Endothelial cell of umbilical vein (primary cell): ENCODE measurements around the gene LHPP. TPM values are rescaled to one million over a fixed set of nuclear protein-coding genes. Genes with fewer than 3 reads are reported as not detected.

ENCODE experiments used
- BruUV-seq: library from RNA; stranded (reverse); fragments of 400-500 nt; replicated peaks from 2 replicates; lab custom pipeline; 2021; lab: Mats Ljungman, UMichigan
- CTCF ChIA-PET: fragments of 300-600, 350-600 bp; sonication (Branson Sonifier 250); formaldehyde crosslinking; loops from one replicate; lab custom pipeline; 2021; ENCODE audit warnings: antibody characterized with exemption, inconsistent platforms; lab: Charles Lee
- POLR2A ChIA-PET: fragments of 300-600, 350-600 bp; sonication (Branson Sonifier 250); formaldehyde crosslinking; loops from one replicate; lab custom pipeline; 2021; ENCODE audit warnings: antibody characterized with exemption, inconsistent platforms; lab: Charles Lee
- DNase-seq: peaks from one replicate; pipeline ENCODE4 v3.0.0-alpha.2; 2011; ENCODE audit warnings: low read depth, low spot score
- FAIRE-seq: peaks from 2 replicates; lab custom pipeline; 2011; peaks lifted over from hg19 to GRCh38; lab: Jason Lieb, UNC
- H2AFZ ChIP-seq: 2 replicates; pipeline ENCODE4 v1.6.0; 2012; ENCODE audit warnings: low read depth, low read length, control low read depth, inconsistent platforms
- H3K27ac ChIP-seq: 2 replicates; pipeline ENCODE4 v1.5.1; 2011; ENCODE audit warnings: low read depth, mild to moderate bottlenecking, control low read depth, low read length, moderate library complexity; ENCODE audit not compliant: insufficient read depth
- H3K27me3 ChIP-seq, 2 experiments: 2 replicates each; pipeline versions ENCODE4 v1.6.0 to v1.6.1; 2011; ENCODE audit warnings: low read length in 2 of 2, mixed read lengths in 1 of 2; ENCODE audit not compliant: control insufficient read depth in 2 of 2, insufficient read depth in 2 of 2
- H3K36me3 ChIP-seq, 2 experiments: 2 replicates in 1 of 2; 3 replicates in 1 of 2; pipeline ENCODE4 v1.5.1; 2011; ENCODE audit warnings: low read length in 2 of 2, mild to moderate bottlenecking in 1 of 2, moderate library complexity in 1 of 2; ENCODE audit not compliant: control insufficient read depth in 2 of 2, insufficient read depth in 2 of 2; ENCODE audit errors: extremely low read depth in 1 of 2
- H3K4me1 ChIP-seq: 3 replicates; pipeline ENCODE4 v1.5.1; 2011; ENCODE audit warnings: mild to moderate bottlenecking, low read length; ENCODE audit not compliant: control insufficient read depth, insufficient read depth; ENCODE audit errors: extremely low read depth
- H3K4me2 ChIP-seq: 2 replicates; pipeline ENCODE4 v1.6.1; 2011; ENCODE audit warnings: low read length, control low read depth, mixed read lengths; ENCODE audit not compliant: insufficient read depth
- H3K4me3 ChIP-seq, 3 experiments: fragments of 200-600 bp in 1 of 3; sonication (generic), shearing (Covaris generic) in 1 of 3; replicated peaks in 1 of 3; 2 replicates each; pipeline ENCODE4 v1.5.1; 2011 to 2016; ENCODE audit warnings: control low read depth in 3 of 3, low read length in 3 of 3, mild to moderate bottlenecking in 2 of 3, inconsistent platforms in 1 of 3, low read depth in 1 of 3, moderate library complexity in 1 of 3; ENCODE audit not compliant: insufficient read depth in 1 of 3
- H3K79me2 ChIP-seq: 2 replicates; pipeline ENCODE4 v1.6.0; 2012; ENCODE audit warnings: low read length, inconsistent platforms; ENCODE audit not compliant: control insufficient read depth, insufficient read depth
- H3K9ac ChIP-seq: replicated peaks from 2 replicates; pipeline ENCODE3; 2011; ENCODE audit warnings: low read length, control low read depth; ENCODE audit not compliant: insufficient read depth; ENCODE audit errors: extremely low read depth
- H3K9me1 ChIP-seq: replicated peaks from 3 replicates; pipeline ENCODE4 v1.6.0; 2011; ENCODE audit warnings: mild to moderate bottlenecking, low read length; ENCODE audit not compliant: control insufficient read depth, insufficient read depth; ENCODE audit errors: extremely low read depth
- H3K9me3 ChIP-seq: replicated peaks from 2 replicates; pipeline ENCODE4 v1.5.1; 2012; ENCODE audit warnings: low read length, inconsistent platforms; ENCODE audit not compliant: control insufficient read depth, insufficient read depth
- H4K20me1 ChIP-seq: replicated peaks from 2 replicates; pipeline ENCODE3; 2011; ENCODE audit warnings: mild to moderate bottlenecking, low read length; ENCODE audit not compliant: control insufficient read depth, insufficient read depth; ENCODE audit errors: extremely low read depth
- EZH2 ChIP-seq: IDR thresholded peaks from 2 replicates; pipeline ENCODE4 v1.6.1; 2012; ENCODE audit warnings: borderline replicate concordance, low read depth, mild to moderate bottlenecking, moderate library complexity, low read length, inconsistent platforms; ENCODE audit not compliant: severe bottlenecking
- FOS ChIP-seq: IDR thresholded peaks from 2 replicates; pipeline ENCODE4 v1.6.1; 2011; ENCODE audit warnings: mild to moderate bottlenecking, low read length, moderate library complexity, borderline replicate concordance; ENCODE audit not compliant: insufficient read depth
- GATA2 ChIP-seq: IDR thresholded peaks from 2 replicates; pipeline ENCODE4 v1.7.0; 2011; ENCODE audit warnings: low read depth, mild to moderate bottlenecking, moderate library complexity, mixed read lengths, low read length; ENCODE audit not compliant: insufficient read length, insufficient read depth
- JUN ChIP-seq: IDR thresholded peaks from 2 replicates; pipeline ENCODE4 v1.6.1; 2011; ENCODE audit warnings: borderline replicate concordance, low read depth; ENCODE audit not compliant: insufficient read length, insufficient read depth
- MAX ChIP-seq: IDR thresholded peaks from 2 replicates; pipeline ENCODE4 v1.6.1; 2011; ENCODE audit not compliant: insufficient read depth, insufficient read length
- MYC ChIP-seq: IDR thresholded peaks from one replicate; pipeline ENCODE4 v1.6.1; 2011; ENCODE audit warnings: mild to moderate bottlenecking, low read depth, low read length
- POLR2A ChIP-seq: IDR thresholded peaks from 2 replicates; pipeline ENCODE4 v1.6.1; 2012; ENCODE audit warnings: low read depth, mild to moderate bottlenecking, control low read depth, low read length
- POLR2AphosphoS5 ChIP-seq: IDR thresholded peaks from 2 replicates; pipeline ENCODE4 v1.6.1; 2012; ENCODE audit warnings: low read depth, mild to moderate bottlenecking, control low read depth, low read length, moderate library complexity; ENCODE audit not compliant: insufficient read depth
- dilution Hi-C: fragments of 300-500 bp; cut with MboI; formaldehyde crosslinking; loops from one replicate; pipeline ENCODE4 v1.15.0; 2019; ENCODE audit warnings: low sequenced_read_pairs; ENCODE audit not compliant: extremely low pct_ligation_motif_present
- intact Hi-C: fragments of 100-400 bp; cut with micrococcal nuclease; formaldehyde crosslinking; loops from one replicate; pipeline ENCODE4 v1.10.0; 2022
- polyA plus RNA-seq, 4 experiments: library from polyadenylated mRNA; depleted of rRNA in 3 of 4; stranded (reverse) in 3 of 4; unstranded in 1 of 4; fragments of >200 nt; gene quantifications; 2 replicates each; pipeline versions ENCODE4 v1.2.1 to v1.2.3, GENCODE V29; 2011 to 2012; ENCODE audit warnings: missing spikeins in 1 of 4
- total RNA-seq: library from RNA; stranded (reverse); gene quantifications from 2 replicates; pipeline ENCODE4 v1.2.3, GENCODE V29; 2021
- TF ChIP-seq, protein P1 (sequence below), 2 donors: IDR thresholded peaks; 1 replicate in 1 of 2; 2 replicates in 1 of 2; pipeline ENCODE4 v1.5.1; 2011; ENCODE audit warnings: low read length in 2 of 2, mild to moderate bottlenecking in 2 of 2, moderate library complexity in 2 of 2, control low read depth in 1 of 2, inconsistent platforms in 1 of 2, low read depth in 1 of 2; ENCODE audit not compliant: insufficient read depth in 1 of 2; ENCODE audit errors: extremely low read depth in 1 of 2

Gene LHPP
- total and polyA plus RNA-seq, 2 donors (not counting 3 experiments of a cell fraction or from before 2014, with no cell fraction given): 5.8 to 11.2 TPM

- ChIA-PET POLR2A (no interaction called here), CTCF (no interaction called here)
- Histone ChIP-seq H3K4me3 (no peak overlapping the region), H3K4me1 (no peaks in the 10 kb centered on the region), H4K20me1 (no peaks in the 10 kb centered on the region), H3K36me3 (no peaks in the 10 kb centered on the region), H2AFZ (no peak overlapping the region), H3K79me2 (no peaks in the 10 kb centered on the region), H3K4me2 (no peak overlapping the region), H3K9ac (no peak overlapping the region), H3K9me3 (no peaks in the 10 kb centered on the region), H3K9me1 (no peaks in the 10 kb centered on the region), H3K27me3 (no peaks in the 10 kb centered on the region), H3K27ac (no peak overlapping the region)
- dilution Hi-C loops: no loop called here
- intact Hi-C loops: loop anchor here (10.0 kb wide), 1 partner anchor 1602 kb away; the partner anchor contains the start of genes ACADSB and IKZF5
- TF ChIP-seq EZH2 (no peak), JUN (no peak), POLR2AphosphoS5 (no peak), GATA2 (no peak)
- DNase-seq: no peak
- no peak for FAIRE-seq
- BruUV-seq: no TSS peak
Observed at GRCh38 chr10:124606822-124607221, 145.2 kb downstream of the LHPP start.

DNA sequence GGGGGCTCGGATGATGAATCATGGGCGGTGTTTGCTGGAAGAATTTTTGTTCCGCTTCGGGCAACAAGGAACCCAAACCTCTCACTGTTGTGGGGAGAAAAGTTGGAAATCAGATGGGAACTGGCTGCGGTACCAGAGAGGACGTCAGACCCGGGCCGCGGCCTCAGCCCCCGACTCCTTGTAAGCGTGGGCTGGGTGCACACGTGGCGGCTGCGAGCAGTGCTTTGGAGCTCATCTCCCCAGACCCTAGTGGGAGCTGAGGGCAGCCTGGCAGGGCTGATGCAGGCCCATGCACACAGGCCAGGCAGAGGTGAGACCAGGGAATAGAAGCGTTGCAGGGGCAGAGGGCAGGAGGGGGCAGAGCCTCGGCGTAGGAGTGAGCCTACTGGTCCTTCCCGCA lies 146.1 kb downstream of the LHPP start:
- dilution Hi-C loops (no loop called here), intact Hi-C loops (loop anchor here (10.0 kb wide), 1 partner anchor 1603 kb away; the partner anchor contains the start of genes ACADSB and IKZF5)
- Histone ChIP-seq H3K9me1 (no peaks in the 10 kb centered on the region), H3K27ac (no peak overlapping the region), H3K4me2 (no peak overlapping the region), H3K4me3 (no peak overlapping the region), H3K9ac (no peak overlapping the region), H3K79me2 (no peaks in the 10 kb centered on the region), H2AFZ (no peak overlapping the region), H3K27me3 (no peaks in the 10 kb centered on the region), H3K9me3 (no peaks in the 10 kb centered on the region), H3K4me1 (peaks cover 4% of the 10 kb centered on the region), H4K20me1 (no peaks in the 10 kb centered on the region), H3K36me3 (no peaks in the 10 kb centered on the region)
- no peak for TF ChIP-seq POLR2AphosphoS5
- no peak for TF ChIP-seq MAX
- no peak for TF ChIP-seq JUN
- no peak for TF ChIP-seq EZH2
- no peak for TF ChIP-seq MYC
- TF ChIP-seq POLR2A: no peak
- TF ChIP-seq, protein P1, sequence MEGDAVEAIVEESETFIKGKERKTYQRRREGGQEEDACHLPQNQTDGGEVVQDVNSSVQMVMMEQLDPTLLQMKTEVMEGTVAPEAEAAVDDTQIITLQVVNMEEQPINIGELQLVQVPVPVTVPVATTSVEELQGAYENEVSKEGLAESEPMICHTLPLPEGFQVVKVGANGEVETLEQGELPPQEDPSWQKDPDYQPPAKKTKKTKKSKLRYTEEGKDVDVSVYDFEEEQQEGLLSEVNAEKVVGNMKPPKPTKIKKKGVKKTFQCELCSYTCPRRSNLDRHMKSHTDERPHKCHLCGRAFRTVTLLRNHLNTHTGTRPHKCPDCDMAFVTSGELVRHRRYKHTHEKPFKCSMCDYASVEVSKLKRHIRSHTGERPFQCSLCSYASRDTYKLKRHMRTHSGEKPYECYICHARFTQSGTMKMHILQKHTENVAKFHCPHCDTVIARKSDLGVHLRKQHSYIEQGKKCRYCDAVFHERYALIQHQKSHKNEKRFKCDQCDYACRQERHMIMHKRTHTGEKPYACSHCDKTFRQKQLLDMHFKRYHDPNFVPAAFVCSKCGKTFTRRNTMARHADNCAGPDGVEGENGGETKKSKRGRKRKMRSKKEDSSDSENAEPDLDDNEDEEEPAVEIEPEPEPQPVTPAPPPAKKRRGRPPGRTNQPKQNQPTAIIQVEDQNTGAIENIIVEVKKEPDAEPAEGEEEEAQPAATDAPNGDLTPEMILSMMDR (IDR thresholded peaks at IDR 0.05; ENCODE audit: extremely low read depth in 1 of 2, insufficient read depth in 1 of 2, low read depth in 1 of 2, low read length in 2 of 2): no peak
- no peak for TF ChIP-seq GATA2
- TF ChIP-seq FOS: no peak
- ChIA-PET CTCF (interaction anchor here (2.6 kb wide), 1 partner anchor 133 kb away, joined by 19 read pairs; no protein-coding TSS in a partner anchor), POLR2A (no interaction called here)
- no TSS peak for BruUV-seq
- FAIRE-seq: no peak
- no peak for DNase-seq
